Endothelial cell of umbilical vein (primary cell): Measurements from ENCODE around the gene TICRR. TPM values are rescaled to one million over a fixed set of nuclear protein-coding genes. Genes with fewer than 3 reads are reported as not detected.

Experiments
- BruUV-seq: library from RNA; stranded (reverse); fragments of 400-500 nt; replicated peaks from 2 replicates; lab custom pipeline; 2021; lab: Mats Ljungman, UMichigan
- CTCF ChIA-PET: fragments of 300-600, 350-600 bp; sonication (Branson Sonifier 250); formaldehyde crosslinking; loops from one replicate; lab custom pipeline; 2021; ENCODE audit warnings: antibody characterized with exemption, inconsistent platforms; lab: Charles Lee
- POLR2A ChIA-PET: fragments of 300-600, 350-600 bp; sonication (Branson Sonifier 250); formaldehyde crosslinking; loops from one replicate; lab custom pipeline; 2021; ENCODE audit warnings: antibody characterized with exemption, inconsistent platforms; lab: Charles Lee
- DNase-seq: peaks from one replicate; pipeline ENCODE4 v3.0.0-alpha.2; 2011; ENCODE audit warnings: low read depth, low spot score
- FAIRE-seq: peaks from 2 replicates; lab custom pipeline; 2011; peaks lifted over from hg19 to GRCh38; lab: Jason Lieb, UNC
- H2AFZ ChIP-seq: 2 replicates; pipeline ENCODE4 v1.6.0; 2012; ENCODE audit warnings: low read depth, low read length, control low read depth, inconsistent platforms
- H3K27ac ChIP-seq: 2 replicates; pipeline ENCODE4 v1.5.1; 2011; ENCODE audit warnings: low read depth, mild to moderate bottlenecking, control low read depth, low read length, moderate library complexity; ENCODE audit not compliant: insufficient read depth
- H3K27me3 ChIP-seq, 2 experiments: 2 replicates each; pipeline versions ENCODE4 v1.6.0 to v1.6.1; 2011; ENCODE audit warnings: low read length in 2 of 2, mixed read lengths in 1 of 2; ENCODE audit not compliant: control insufficient read depth in 2 of 2, insufficient read depth in 2 of 2
- H3K36me3 ChIP-seq, 2 experiments: 2 replicates in 1 of 2; 3 replicates in 1 of 2; pipeline ENCODE4 v1.5.1; 2011; ENCODE audit warnings: low read length in 2 of 2, mild to moderate bottlenecking in 1 of 2, moderate library complexity in 1 of 2; ENCODE audit not compliant: control insufficient read depth in 2 of 2, insufficient read depth in 2 of 2; ENCODE audit errors: extremely low read depth in 1 of 2
- H3K4me1 ChIP-seq: 3 replicates; pipeline ENCODE4 v1.5.1; 2011; ENCODE audit warnings: mild to moderate bottlenecking, low read length; ENCODE audit not compliant: control insufficient read depth, insufficient read depth; ENCODE audit errors: extremely low read depth
- H3K4me2 ChIP-seq: 2 replicates; pipeline ENCODE4 v1.6.1; 2011; ENCODE audit warnings: low read length, control low read depth, mixed read lengths; ENCODE audit not compliant: insufficient read depth
- H3K4me3 ChIP-seq, 3 experiments: fragments of 200-600 bp in 1 of 3; sonication (generic), shearing (Covaris generic) in 1 of 3; replicated peaks in 1 of 3; 2 replicates each; pipeline ENCODE4 v1.5.1; 2011 to 2016; ENCODE audit warnings: control low read depth in 3 of 3, low read length in 3 of 3, mild to moderate bottlenecking in 2 of 3, inconsistent platforms in 1 of 3, low read depth in 1 of 3, moderate library complexity in 1 of 3; ENCODE audit not compliant: insufficient read depth in 1 of 3
- H3K79me2 ChIP-seq: 2 replicates; pipeline ENCODE4 v1.6.0; 2012; ENCODE audit warnings: low read length, inconsistent platforms; ENCODE audit not compliant: control insufficient read depth, insufficient read depth
- H3K9ac ChIP-seq: replicated peaks from 2 replicates; pipeline ENCODE3; 2011; ENCODE audit warnings: low read length, control low read depth; ENCODE audit not compliant: insufficient read depth; ENCODE audit errors: extremely low read depth
- H3K9me1 ChIP-seq: replicated peaks from 3 replicates; pipeline ENCODE4 v1.6.0; 2011; ENCODE audit warnings: mild to moderate bottlenecking, low read length; ENCODE audit not compliant: control insufficient read depth, insufficient read depth; ENCODE audit errors: extremely low read depth
- H3K9me3 ChIP-seq: replicated peaks from 2 replicates; pipeline ENCODE4 v1.5.1; 2012; ENCODE audit warnings: low read length, inconsistent platforms; ENCODE audit not compliant: control insufficient read depth, insufficient read depth
- H4K20me1 ChIP-seq: replicated peaks from 2 replicates; pipeline ENCODE3; 2011; ENCODE audit warnings: mild to moderate bottlenecking, low read length; ENCODE audit not compliant: control insufficient read depth, insufficient read depth; ENCODE audit errors: extremely low read depth
- dilution Hi-C: fragments of 300-500 bp; cut with MboI; formaldehyde crosslinking; loops from one replicate; pipeline ENCODE4 v1.15.0; 2019; ENCODE audit warnings: low sequenced_read_pairs; ENCODE audit not compliant: extremely low pct_ligation_motif_present
- intact Hi-C: fragments of 100-400 bp; cut with micrococcal nuclease; formaldehyde crosslinking; loops from one replicate; pipeline ENCODE4 v1.10.0; 2022
- polyA plus RNA-seq, 4 experiments: library from polyadenylated mRNA; depleted of rRNA in 3 of 4; stranded (reverse) in 3 of 4; unstranded in 1 of 4; fragments of >200 nt; gene quantifications; 2 replicates each; pipeline versions ENCODE4 v1.2.1 to v1.2.3, GENCODE V29; 2011 to 2012; ENCODE audit warnings: missing spikeins in 1 of 4
- total RNA-seq: library from RNA; stranded (reverse); gene quantifications from 2 replicates; pipeline ENCODE4 v1.2.3, GENCODE V29; 2021
- TF ChIP-seq, protein P1 (sequence below): IDR thresholded peaks from 2 replicates; pipeline ENCODE4 v1.6.1; 2011; ENCODE audit not compliant: insufficient read depth, insufficient read length
- TF ChIP-seq, protein P2 (sequence below), 2 donors: IDR thresholded peaks; 1 replicate in 1 of 2; 2 replicates in 1 of 2; pipeline ENCODE4 v1.5.1; 2011; ENCODE audit warnings: low read length in 2 of 2, mild to moderate bottlenecking in 2 of 2, moderate library complexity in 2 of 2, control low read depth in 1 of 2, inconsistent platforms in 1 of 2, low read depth in 1 of 2; ENCODE audit not compliant: insufficient read depth in 1 of 2; ENCODE audit errors: extremely low read depth in 1 of 2

TICRR gene
- total and polyA plus RNA-seq, 2 donors (not counting 3 experiments of a cell fraction or from before 2014, with no cell fraction given), result 4.9 to 19.4 TPM

DNA sequence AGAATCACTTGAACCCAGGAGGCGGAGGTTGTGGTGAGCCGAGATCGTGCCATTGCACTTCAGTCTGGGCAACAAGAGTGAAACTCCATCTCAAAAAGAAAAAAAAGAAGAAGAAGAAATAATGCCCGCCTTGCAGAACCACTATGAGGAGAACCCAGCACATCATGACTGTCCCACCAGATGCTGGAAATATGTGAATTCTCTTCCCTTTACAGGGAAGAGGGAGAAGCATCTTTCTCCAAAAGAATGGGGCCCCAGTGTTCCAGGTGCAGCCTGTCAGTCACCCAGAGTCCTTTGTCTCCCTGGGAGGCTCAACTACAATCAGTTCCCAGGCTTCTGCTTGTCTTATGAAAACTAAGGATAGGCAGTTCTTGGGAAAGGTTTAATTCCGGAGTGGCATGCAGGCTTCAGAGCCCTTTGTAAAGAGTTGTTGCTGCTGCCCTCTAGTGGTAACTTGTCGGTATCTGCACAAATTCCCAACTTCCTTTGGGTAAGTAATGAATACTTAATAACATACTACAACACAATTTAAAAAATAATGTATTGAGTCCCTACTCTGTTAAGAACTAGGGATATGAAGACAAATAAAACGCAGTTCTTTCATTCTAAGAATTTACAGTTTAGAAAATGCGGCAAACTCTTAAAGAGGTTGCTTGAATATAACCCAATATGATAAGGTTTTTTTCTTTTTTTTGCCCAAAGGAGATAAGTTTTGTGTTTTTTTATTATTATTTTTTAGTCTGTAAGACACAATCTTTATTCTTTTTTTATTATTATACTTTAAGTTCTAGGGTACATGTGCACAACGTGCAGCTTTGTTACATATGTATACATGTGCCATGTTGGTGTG, 18.6 kb upstream of the TICRR start:
- Histone ChIP-seq H3K4me3 (no peak overlapping the region), H4K20me1 (no peaks in the 10 kb centered on the region), H3K9ac (no peak overlapping the region), H3K4me1 (no peaks in the 10 kb centered on the region), H3K9me3 (no peaks in the 10 kb centered on the region), H3K9me1 (no peaks in the 10 kb centered on the region), H3K27ac (no peak overlapping the region), H3K27me3 (peaks cover 4 to 14% of the 10 kb centered on the region in 2 experiments), H2AFZ (no peak overlapping the region), H3K79me2 (no peaks in the 10 kb centered on the region), H3K4me2 (no peak overlapping the region), H3K36me3 (no peaks in the 10 kb centered on the region)
- DNase-seq (peak; percentile 82), FAIRE-seq (peak; percentile 92)
- POLR2A ChIA-PET, result no interaction called here
- CTCF ChIA-PET, result interaction anchor here (2.1 kb wide), 1 partner anchor 198 kb away, joined by 17 read pairs; no protein-coding TSS in a partner anchor
- BruUV-seq, result no TSS peak
- TF ChIP-seq, protein P1, sequence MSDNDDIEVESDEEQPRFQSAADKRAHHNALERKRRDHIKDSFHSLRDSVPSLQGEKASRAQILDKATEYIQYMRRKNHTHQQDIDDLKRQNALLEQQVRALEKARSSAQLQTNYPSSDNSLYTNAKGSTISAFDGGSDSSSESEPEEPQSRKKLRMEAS, result no peak
- TF ChIP-seq, protein P2, sequence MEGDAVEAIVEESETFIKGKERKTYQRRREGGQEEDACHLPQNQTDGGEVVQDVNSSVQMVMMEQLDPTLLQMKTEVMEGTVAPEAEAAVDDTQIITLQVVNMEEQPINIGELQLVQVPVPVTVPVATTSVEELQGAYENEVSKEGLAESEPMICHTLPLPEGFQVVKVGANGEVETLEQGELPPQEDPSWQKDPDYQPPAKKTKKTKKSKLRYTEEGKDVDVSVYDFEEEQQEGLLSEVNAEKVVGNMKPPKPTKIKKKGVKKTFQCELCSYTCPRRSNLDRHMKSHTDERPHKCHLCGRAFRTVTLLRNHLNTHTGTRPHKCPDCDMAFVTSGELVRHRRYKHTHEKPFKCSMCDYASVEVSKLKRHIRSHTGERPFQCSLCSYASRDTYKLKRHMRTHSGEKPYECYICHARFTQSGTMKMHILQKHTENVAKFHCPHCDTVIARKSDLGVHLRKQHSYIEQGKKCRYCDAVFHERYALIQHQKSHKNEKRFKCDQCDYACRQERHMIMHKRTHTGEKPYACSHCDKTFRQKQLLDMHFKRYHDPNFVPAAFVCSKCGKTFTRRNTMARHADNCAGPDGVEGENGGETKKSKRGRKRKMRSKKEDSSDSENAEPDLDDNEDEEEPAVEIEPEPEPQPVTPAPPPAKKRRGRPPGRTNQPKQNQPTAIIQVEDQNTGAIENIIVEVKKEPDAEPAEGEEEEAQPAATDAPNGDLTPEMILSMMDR (IDR thresholded peaks at IDR 0.05; ENCODE audit: extremely low read depth in 1 of 2, insufficient read depth in 1 of 2, low read depth in 1 of 2, low read length in 2 of 2), result peak; percentile 61 to 71
- intact Hi-C loops, result loop anchor here (1.0 to 5.0 kb wide), 3 partner anchors 61 to 199 kb away; no protein-coding TSS in a partner anchor
- dilution Hi-C loops, result no loop called here
